Endodermal cell (in vitro differentiated cells): ENCODE measurements around the gene INHBE. TPM values are rescaled to one million over a fixed set of nuclear protein-coding genes. Genes with fewer than 3 reads are reported as not detected.

Experiments used
- DNase-seq: peaks from one replicate; pipeline ENCODE4 v3.0.0-alpha.2; 2017
- H3K27ac ChIP-seq: 2 replicates; pipeline ENCODE4 v1.5.1; 2013; ENCODE audit warnings: mild to moderate bottlenecking, low read depth, low read length, moderate library complexity
- H3K27me3 ChIP-seq: 2 replicates; pipeline ENCODE4 v1.6.1; 2013; ENCODE audit warnings: mild to moderate bottlenecking, low read length, moderate library complexity; ENCODE audit not compliant: insufficient read depth, control insufficient read depth, poor library complexity, severe bottlenecking
- H3K36me3 ChIP-seq: 2 replicates; pipeline ENCODE4 v1.7.0; 2013; ENCODE audit warnings: mild to moderate bottlenecking, low read length, moderate library complexity; ENCODE audit not compliant: control insufficient read depth, insufficient read depth
- H3K4me1 ChIP-seq: one replicate; pipeline ENCODE4 v1.7.0; 2013; ENCODE audit warnings: low read length; ENCODE audit not compliant: control insufficient read depth, insufficient read depth
- H3K4me3 ChIP-seq: 2 replicates; pipeline ENCODE4 v1.5.1; 2013; ENCODE audit warnings: mild to moderate bottlenecking, low read length, moderate library complexity
- H3K9ac ChIP-seq: 2 replicates; pipeline ENCODE4 v1.6.1; 2013; ENCODE audit warnings: mild to moderate bottlenecking, low read length, moderate library complexity; ENCODE audit not compliant: poor library complexity, severe bottlenecking; ENCODE audit errors: extremely low read depth
- H3K9me3 ChIP-seq: 2 replicates; pipeline ENCODE4 v1.6.1; 2013; ENCODE audit warnings: mild to moderate bottlenecking, low read length, moderate library complexity; ENCODE audit not compliant: control insufficient read depth
- H3K27ac Mint-ChIP-seq: 2 replicates; pipeline ENCODE4 v1.8.0; 2020; ENCODE audit warnings: mixed read lengths
- H3K27me3 Mint-ChIP-seq: 2 replicates; pipeline ENCODE4 v1.8.0; 2021; ENCODE audit warnings: mild to moderate bottlenecking, mixed read lengths; ENCODE audit not compliant: insufficient read depth
- H3K36me3 Mint-ChIP-seq: 2 replicates; pipeline ENCODE4 v1.8.0; 2020; ENCODE audit warnings: low read depth, mixed read lengths
- H3K4me1 Mint-ChIP-seq: 2 replicates; pipeline ENCODE4 v1.8.0; 2020; ENCODE audit warnings: mixed read lengths
- H3K4me3 Mint-ChIP-seq: 2 replicates; pipeline ENCODE4 v1.8.0; 2020; ENCODE audit warnings: mild to moderate bottlenecking, moderate library complexity, mixed read lengths
- H3K9me3 Mint-ChIP-seq: 2 replicates; pipeline ENCODE4 v1.8.0; 2020; ENCODE audit warnings: mild to moderate bottlenecking, mixed read lengths
- CTCF ChIP-seq: fragments of 200-600 bp; sonication (generic); conservative IDR thresholded peaks from 2 replicates; pipeline ENCODE4 v1.5.0; 2021; ENCODE audit warnings: antibody characterized with exemption, mild to moderate bottlenecking
- WGBS, 2 experiments: methylation state at CpG; one replicate each; pipeline versions ENCODE4 v1.1.5 to v1.1.7; 2013; ENCODE audit warnings: missing lambda C conversion rate in 2 of 2, mixed read lengths in 1 of 2; ENCODE audit not compliant: insufficient coverage in 1 of 2, insufficient read length in 1 of 2; 5-methylcytosine and 5-hydroxymethylcytosine counted together
- total RNA-seq, 2 donors: library from RNA; stranded (reverse); fragmentation: NEBNext Ultra II Directional in 1 of 2; extraction: Animal tissue kit (Norgen Biotek cat#: 25700) in 1 of 2; gene quantifications; 2 replicates in 1 of 2; 3 replicates in 1 of 2; pipeline ENCODE4 v1.2.1, GENCODE V29; 2021

INHBE gene
- total RNA-seq, 2 donors from 2014 or later: 0.24 to 0.29 TPM

GRCh38 chr12:57473392-57473791, 18.3 kb downstream of the INHBE start:
- peaks cover 20% of the 10 kb centered on the region for H3K4me1 Mint-ChIP-seq
- Histone ChIP-seq H3K4me3 (no peak overlapping the region), H3K4me1 (no peaks in the 10 kb centered on the region), H3K9me3 (no peaks in the 10 kb centered on the region), H3K36me3 (no peaks in the 10 kb centered on the region), H3K27me3 (peaks cover 60% of the 10 kb centered on the region), H3K27ac (no peak overlapping the region), H3K9ac (no peak overlapping the region)
- no peak for DNase-seq
- H3K27me3 Mint-ChIP-seq: peaks cover 64% of the 10 kb centered on the region
- no peaks in the 10 kb centered on the region for H3K9me3 Mint-ChIP-seq
- H3K36me3 Mint-ChIP-seq: no peaks in the 10 kb centered on the region
- WGBS, 2 experiments: 83% methylated on average over 3 of the region's 3 CpGs; no CpG with 5 or more reads in 1 of the 2 experiments
- no peak for TF ChIP-seq CTCF
- H3K4me3 Mint-ChIP-seq: no peak overlapping the region
- H3K27ac Mint-ChIP-seq: no peak overlapping the region

GRCh38 chr12:57473886-57474285, 18.8 kb downstream of the INHBE start:
- Mint-ChIP-seq H3K27ac (no peak overlapping the region), H3K4me1 (peaks cover 24% of the 10 kb centered on the region), H3K36me3 (no peaks in the 10 kb centered on the region), H3K4me3 (no peak overlapping the region), H3K9me3 (no peaks in the 10 kb centered on the region), H3K27me3 (peaks cover 64% of the 10 kb centered on the region)
- WGBS, 2 experiments: 93% methylated on average over 5 of the region's 5 CpGs; no CpG with 5 or more reads in 1 of the 2 experiments
- H3K9me3 ChIP-seq: no peaks in the 10 kb centered on the region
- no peak for DNase-seq
- H3K9ac ChIP-seq: no peak overlapping the region
- peaks cover 60% of the 10 kb centered on the region for H3K27me3 ChIP-seq
- no peaks in the 10 kb centered on the region for H3K36me3 ChIP-seq
- H3K4me1 ChIP-seq: no peaks in the 10 kb centered on the region
- TF ChIP-seq CTCF: no peak
- no peak overlapping the region for H3K27ac ChIP-seq
- no peak overlapping the region for H3K4me3 ChIP-seq

GRCh38 chr12:57474430-57474829, 19.3 kb downstream of the INHBE start:
- peaks cover 60% of the 10 kb centered on the region for H3K27me3 ChIP-seq
- Mint-ChIP-seq H3K4me3 (no peak overlapping the region), H3K27ac (no peak overlapping the region), H3K9me3 (no peaks in the 10 kb centered on the region), H3K4me1 (peaks cover 24% of the 10 kb centered on the region), H3K27me3 (peaks cover 66% of the 10 kb centered on the region), H3K36me3 (no peaks in the 10 kb centered on the region)
- no peak for TF ChIP-seq CTCF
- WGBS, 2 experiments: 96 to 98% methylated on average over 6 to 8 of the region's 8 CpGs
- H3K4me3 ChIP-seq: no peak overlapping the region
- no peaks in the 10 kb centered on the region for H3K36me3 ChIP-seq
- H3K9ac ChIP-seq: no peak overlapping the region
- no peaks in the 10 kb centered on the region for H3K4me1 ChIP-seq
- no peak overlapping the region for H3K27ac ChIP-seq
- no peak for DNase-seq
- H3K9me3 ChIP-seq: no peaks in the 10 kb centered on the region
